ENCODE results near the gene PPM1E. TPM values are rescaled to one million over a fixed set of nuclear protein-coding genes. Genes with fewer than 3 reads are reported as not detected.
"Not testable (repeated sequence)": the region's sequence is repeated elsewhere in the genome, so short reads cannot be mapped to it uniquely, and the experiment has no call there.

The PPM1E gene
- total RNA-seq, 2 donors from 2014 or later: 0.26 to 0.66 TPM

DNA sequence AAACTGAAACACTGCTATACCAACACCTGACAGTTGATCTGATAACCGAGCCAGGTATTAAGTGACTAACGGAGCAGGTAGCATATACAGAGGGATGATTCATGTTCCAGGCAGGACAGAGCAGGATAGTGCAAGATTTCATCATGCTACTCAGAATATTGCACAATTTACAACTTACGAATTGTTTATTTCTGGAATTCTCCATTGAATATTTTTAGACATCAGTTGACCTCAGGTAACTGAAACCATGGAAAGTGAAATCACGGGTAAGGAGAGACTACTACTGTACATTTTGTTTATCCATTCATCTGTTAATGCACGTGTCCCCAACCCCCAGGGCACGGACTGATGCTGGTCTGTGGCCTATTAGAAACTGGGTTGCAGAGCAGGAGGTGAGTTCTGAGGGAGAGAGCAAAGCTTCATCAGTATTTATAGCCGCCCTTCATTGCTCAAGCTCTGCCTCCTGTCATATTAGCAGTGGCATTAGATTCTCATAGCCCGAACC lies 14.5 kb upstream of the PPM1E start:
- 77 to 80% methylated on average over 8 of the region's 8 CpGs for WGBS, 2 donors
- H3K9me3 ChIP-seq: no peaks in the 10 kb centered on the region
- intact Hi-C loops (cut with DNase I): no loop called here
- H3K27me3 ChIP-seq: no peaks in the 10 kb centered on the region
- no peaks in the 10 kb centered on the region for H3K4me1 ChIP-seq
- no peak for ATAC-seq
- no peaks in the 10 kb centered on the region for H3K36me3 ChIP-seq (replicated peaks in 1 of 2; ENCODE audit: insufficient read depth in 1 of 2, low read depth in 2 of 2)
- H3K27ac ChIP-seq: no peak overlapping the region
- TF ChIP-seq, protein P1, sequence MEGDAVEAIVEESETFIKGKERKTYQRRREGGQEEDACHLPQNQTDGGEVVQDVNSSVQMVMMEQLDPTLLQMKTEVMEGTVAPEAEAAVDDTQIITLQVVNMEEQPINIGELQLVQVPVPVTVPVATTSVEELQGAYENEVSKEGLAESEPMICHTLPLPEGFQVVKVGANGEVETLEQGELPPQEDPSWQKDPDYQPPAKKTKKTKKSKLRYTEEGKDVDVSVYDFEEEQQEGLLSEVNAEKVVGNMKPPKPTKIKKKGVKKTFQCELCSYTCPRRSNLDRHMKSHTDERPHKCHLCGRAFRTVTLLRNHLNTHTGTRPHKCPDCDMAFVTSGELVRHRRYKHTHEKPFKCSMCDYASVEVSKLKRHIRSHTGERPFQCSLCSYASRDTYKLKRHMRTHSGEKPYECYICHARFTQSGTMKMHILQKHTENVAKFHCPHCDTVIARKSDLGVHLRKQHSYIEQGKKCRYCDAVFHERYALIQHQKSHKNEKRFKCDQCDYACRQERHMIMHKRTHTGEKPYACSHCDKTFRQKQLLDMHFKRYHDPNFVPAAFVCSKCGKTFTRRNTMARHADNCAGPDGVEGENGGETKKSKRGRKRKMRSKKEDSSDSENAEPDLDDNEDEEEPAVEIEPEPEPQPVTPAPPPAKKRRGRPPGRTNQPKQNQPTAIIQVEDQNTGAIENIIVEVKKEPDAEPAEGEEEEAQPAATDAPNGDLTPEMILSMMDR (IDR thresholded peaks at IDR 0.05): no peak
- TF ChIP-seq POLR2A (IDR thresholded peaks at IDR 0.05): no peak
- H3K4me3 ChIP-seq: no peak overlapping the region
- no peak for DNase-seq

DNA sequence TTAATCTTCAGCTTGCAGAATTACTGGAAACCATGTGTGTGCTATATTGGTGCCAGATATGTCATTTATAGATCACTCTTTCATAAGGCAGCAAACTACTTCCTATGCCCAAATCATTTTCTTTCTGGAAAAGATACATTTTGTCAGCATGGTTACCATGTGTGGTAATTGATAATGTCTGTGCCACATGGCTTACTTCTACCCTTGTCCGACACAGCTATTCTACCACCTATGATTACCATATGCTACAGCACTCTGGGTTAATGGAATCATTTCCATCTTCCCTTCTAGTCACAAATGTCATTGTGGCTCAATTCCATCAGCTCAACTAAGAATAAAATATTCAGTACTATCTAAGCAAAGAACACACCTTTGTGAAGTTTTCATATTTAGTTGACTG lies 8.0 kb upstream of the PPM1E start:
- DNase-seq: no peak
- Histone ChIP-seq H3K4me1 (no peaks in the 10 kb centered on the region), H3K27me3 (no peaks in the 10 kb centered on the region), H3K9me3 (no peaks in the 10 kb centered on the region), H3K36me3 (replicated peaks in 1 of 2; ENCODE audit: insufficient read depth in 1 of 2, low read depth in 2 of 2) (no peaks in the 10 kb centered on the region), H3K4me3 (no peak overlapping the region), H3K27ac (no peak overlapping the region)
- TF ChIP-seq POLR2A (IDR thresholded peaks at IDR 0.05): no peak
- intact Hi-C loops (cut with DNase I): no loop called here
- ATAC-seq: no peak
- WGBS, 2 donors: 89% methylated on average over 1 of the region's 1 CpG

DNA sequence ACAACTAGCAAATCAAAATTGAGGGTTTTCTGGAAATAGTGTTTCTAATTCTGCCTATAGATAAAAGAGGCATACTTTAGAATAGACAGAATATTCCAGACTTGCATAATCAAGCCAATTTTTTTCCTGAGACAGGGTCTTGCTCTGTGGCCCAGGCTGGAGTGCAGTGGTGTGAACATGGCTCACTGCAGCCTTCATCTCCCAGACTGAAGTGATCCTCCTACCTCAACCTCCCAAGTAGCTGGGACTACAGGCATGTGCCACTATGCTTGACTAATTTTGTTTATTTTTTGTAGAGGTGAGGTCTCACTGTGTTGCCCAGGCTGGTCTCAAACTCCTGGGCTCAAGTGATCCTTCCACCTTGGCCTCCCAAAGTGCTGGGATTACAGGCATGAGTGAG lies 6.0 kb upstream of the PPM1E start:
- H3K36me3 ChIP-seq (replicated peaks in 1 of 2; ENCODE audit: insufficient read depth in 1 of 2, low read depth in 2 of 2); ATAC-seq; H3K4me3 ChIP-seq; DNase-seq; intact Hi-C loops (cut with DNase I); H3K4me1 ChIP-seq; H3K27ac ChIP-seq; H3K27me3 ChIP-seq; H3K9me3 ChIP-seq: not testable (repeated sequence)

DNA sequence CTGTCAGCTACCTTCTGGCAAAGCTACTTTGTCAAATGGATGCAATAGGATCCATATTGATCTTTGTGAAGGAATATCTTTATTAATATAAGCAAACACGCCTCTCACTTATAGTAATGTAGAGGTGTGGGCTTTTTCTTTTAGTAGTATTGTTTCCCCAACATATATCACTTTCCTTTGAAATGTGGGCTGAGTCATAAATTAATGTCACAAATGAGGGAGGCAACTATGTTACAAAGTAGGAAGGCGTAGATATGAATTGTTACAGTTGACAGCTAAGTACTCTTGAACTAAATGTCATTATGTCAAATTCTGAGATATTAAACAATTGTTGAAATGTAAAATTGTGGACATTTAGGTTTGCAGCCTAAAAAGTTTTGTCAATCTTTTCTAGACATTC lies 2.6 kb upstream of the PPM1E start:
- H3K9me3 ChIP-seq: no peaks in the 10 kb centered on the region
- TF ChIP-seq, protein P1 (IDR thresholded peaks at IDR 0.05): no peak
- TF ChIP-seq POLR2A (IDR thresholded peaks at IDR 0.05): no peak
- H3K4me3 ChIP-seq: no peak overlapping the region
- ATAC-seq (no peak), DNase-seq (no peak)
- 34 to 46% methylated on average over 2 of the region's 2 CpGs for WGBS, 2 donors
- peaks cover 21% of the 10 kb centered on the region for H3K4me1 ChIP-seq
- no peaks in the 10 kb centered on the region for H3K36me3 ChIP-seq (replicated peaks in 1 of 2; ENCODE audit: insufficient read depth in 1 of 2, low read depth in 2 of 2)
- intact Hi-C loops (cut with DNase I): no loop called here
- H3K27me3 ChIP-seq: peaks cover 0 to 8% of the 10 kb centered on the region in 2 donors
- no peak overlapping the region for H3K27ac ChIP-seq

DNA sequence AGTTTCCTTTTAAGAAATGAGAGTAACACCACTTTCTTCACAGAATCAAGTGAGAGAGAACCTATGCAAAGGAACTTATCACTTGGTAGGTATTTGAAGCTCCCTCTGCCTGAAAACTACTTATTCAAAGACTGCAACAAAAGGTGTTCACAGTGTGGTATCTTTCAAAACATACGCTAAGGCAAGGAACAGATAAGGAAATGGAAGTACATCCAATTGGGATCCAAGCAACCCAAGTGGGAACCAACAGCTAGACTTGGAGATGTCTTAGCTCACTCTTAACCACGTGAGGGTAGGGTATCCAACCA lies 431 bp upstream of the PPM1E start:
- Histone ChIP-seq H3K27me3 (peaks cover 4 to 8% of the 10 kb centered on the region in 2 donors), H3K4me1 (peaks cover 21% of the 10 kb centered on the region), H3K27ac (no peak overlapping the region), H3K9me3 (no peaks in the 10 kb centered on the region), H3K36me3 (replicated peaks in 1 of 2; ENCODE audit: insufficient read depth in 1 of 2, low read depth in 2 of 2) (no peaks in the 10 kb centered on the region), H3K4me3 (no peak overlapping the region)
- no peak for TF ChIP-seq POLR2A (IDR thresholded peaks at IDR 0.05)
- TF ChIP-seq, protein P1 (IDR thresholded peaks at IDR 0.05): no peak
- DNase-seq: no peak
- intact Hi-C loops (cut with DNase I): no loop called here
- ATAC-seq: no peak
- 11 to 15% methylated on average over 2 of the region's 2 CpGs for WGBS, 2 donors

Data from body of pancreas (tissue), 4 donors.